ENCODE results near the gene ITSN1.

- TF ChIP-seq POLR2AphosphoS5 (IDR thresholded peaks at IDR 0.05): no peak
- no peak for TF ChIP-seq CTCF (IDR thresholded peaks at IDR 0.05; ENCODE audit: poor library complexity, severe bottlenecking)
These were observed 260.0 kb downstream of the ITSN1 start for GRCh38 chr21:33902349-33902748.
